Stomach (tissue), 9 donors: Measurements from ENCODE around the gene PPP1R10. TPM values are rescaled to one million over a fixed set of nuclear protein-coding genes. Genes with fewer than 3 reads are reported as not detected.

Source experiments
- DNase-seq, 2 donors: peaks; one replicate each; pipeline versions ENCODE4 v3.0.0 to v3.0.0-alpha.2; 2013 to 2019
- H3K27ac ChIP-seq, 5 donors: fragments of 200-600 bp in 4 of 5; sonication (generic) in 4 of 5; one replicate each; pipeline ENCODE4 v1.5.1; 2013 to 2019; ENCODE audit warnings: mild to moderate bottlenecking in 1 of 5, moderate library complexity in 1 of 5
- H3K27me3 ChIP-seq, 3 donors: fragments of 200-600 bp; sonication (generic); one replicate each; pipeline ENCODE4 v1.5.1; 2017 to 2019; ENCODE audit warnings: mixed run types in 1 of 3
- H3K36me3 ChIP-seq, 4 donors: fragments of 200-600 bp; sonication (generic); 1 replicate in 3 of 4; 2 replicates in 1 of 4; pipeline ENCODE4 v1.5.1; 2016 to 2019
- H3K4me1 ChIP-seq, 4 donors: fragments of 200-600 bp; sonication (generic); one replicate each; pipeline ENCODE4 v1.5.1; 2016 to 2019
- H3K4me3 ChIP-seq, 4 donors: fragments of 200-600 bp; sonication (generic) in 3 of 4; one replicate each; pipeline ENCODE4 v1.5.1; 2016 to 2019; ENCODE audit warnings: mild to moderate bottlenecking in 1 of 4
- H3K9me3 ChIP-seq, 4 donors: fragments of 200-600 bp; sonication (generic); one replicate each; pipeline ENCODE4 v1.5.1; 2016 to 2019
- EP300 ChIP-seq: sonication (generic); formaldehyde crosslinking; IDR thresholded peaks from one replicate; pipeline ENCODE4 v1.6.1; 2017; ENCODE audit warnings: antibody characterized with exemption
- POLR2A ChIP-seq, 4 donors: fragments of 450-650 bp; IDR thresholded peaks; one replicate each; pipeline ENCODE4 v1.6.1; 2016; ENCODE audit warnings: antibody characterized with exemption in 4 of 4, control low read depth in 2 of 4, mild to moderate bottlenecking in 1 of 4, moderate library complexity in 1 of 4
- POLR2AphosphoS5 ChIP-seq, 3 donors: sonication (generic); formaldehyde crosslinking; IDR thresholded peaks; one replicate each; pipeline ENCODE4 v1.6.1; 2016; ENCODE audit warnings: antibody characterized with exemption in 3 of 3
- WGBS, 5 donors: extraction: QIAGEN DNeasy Blood & Tissue Kit in 3 of 5; methylation state at CpG; one replicate each; pipeline versions ENCODE4 v1.1.5 to v1.1.7; 2013 to 2018; 5-methylcytosine and 5-hydroxymethylcytosine counted together
- intact Hi-C: fragments of 100-400 bp; cut with DNase I; formaldehyde crosslinking; loops from one replicate; pipeline ENCODE4 v1.15.1; 2023; ENCODE audit warnings: low total_unique reads
- polyA plus RNA-seq, 3 donors: library from polyadenylated mRNA; stranded (reverse); fragments of 200-250 nt; gene quantifications; one replicate each; pipeline ENCODE4 v1.2.3, GENCODE V29; 2013
- total RNA-seq, 5 donors: library from RNA; depleted of rRNA; stranded (reverse); fragments of >200 nt; gene quantifications; one replicate each; pipeline versions ENCODE4 v1.1.0 to v1.2.3, GENCODE V29; 2014 to 2016
- TF ChIP-seq, protein P1 (sequence below), 7 experiments: fragments of 450-650 bp in 4 of 7; fragments of 200-600 bp in 3 of 7; sonication (generic) in 3 of 7; IDR thresholded peaks; one replicate each; pipeline ENCODE4 v1.5.1; 2016 to 2019; ENCODE audit warnings: antibody characterized with exemption in 7 of 7, control low read depth in 2 of 7, mild to moderate bottlenecking in 1 of 7
- donor health status: healthy with polysubstance abuse.
- donor health status: Bipolar disorder and iron deficiency.
- donor health status: healthy.

Gene PPP1R10
- total and polyA plus RNA-seq, 8 donors: 9.9 to 164 (median 34.1) TPM

DNA sequence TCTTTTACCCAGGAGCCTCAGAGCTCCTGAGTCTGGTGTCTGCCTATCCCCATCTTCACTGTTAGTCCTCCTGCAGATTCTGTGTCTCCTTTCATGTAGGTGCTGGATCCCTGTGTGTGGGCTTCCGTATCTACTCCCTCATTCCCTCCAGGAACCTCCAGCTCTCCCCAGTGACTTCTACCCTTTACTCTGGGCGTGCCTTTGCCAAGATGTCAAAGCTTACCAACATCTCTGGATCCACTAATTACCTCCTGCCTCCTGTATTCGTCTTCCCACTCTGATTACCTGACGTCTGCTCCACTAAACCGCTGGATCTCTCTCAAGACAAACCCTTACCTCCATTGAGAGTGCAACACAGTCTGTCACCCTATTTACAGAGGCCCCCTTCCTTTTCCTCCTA is 27.7 kb upstream of the PPP1R10 start:
- Histone ChIP-seq H3K27ac (no peak overlapping the region), H3K27me3 (no peaks in the 10 kb centered on the region)
- 69 to 75% (median 70%) methylated on average over 5 of the region's 5 CpGs for WGBS, 5 donors

GRCh38 chr6:30643656-30644055 is 26.6 kb upstream of the PPP1R10 start:
- H3K4me1 ChIP-seq: peaks cover 8 to 23% (median 22%) of the 10 kb centered on the region in 4 donors
- no peaks in the 10 kb centered on the region for H3K9me3 ChIP-seq
- intact Hi-C loops: no loop called here
- 86 to 98% (median 97%) methylated on average over 2 of the region's 2 CpGs for WGBS, 5 donors
- H3K36me3 ChIP-seq: peaks cover 0 to 68% (median 62%) of the 10 kb centered on the region in 4 donors
- TF ChIP-seq POLR2A (IDR thresholded peaks at IDR 0.05) (no peak), EP300 (no peak), POLR2AphosphoS5 (IDR thresholded peaks at IDR 0.05) (no peak)
- TF ChIP-seq, protein P1, sequence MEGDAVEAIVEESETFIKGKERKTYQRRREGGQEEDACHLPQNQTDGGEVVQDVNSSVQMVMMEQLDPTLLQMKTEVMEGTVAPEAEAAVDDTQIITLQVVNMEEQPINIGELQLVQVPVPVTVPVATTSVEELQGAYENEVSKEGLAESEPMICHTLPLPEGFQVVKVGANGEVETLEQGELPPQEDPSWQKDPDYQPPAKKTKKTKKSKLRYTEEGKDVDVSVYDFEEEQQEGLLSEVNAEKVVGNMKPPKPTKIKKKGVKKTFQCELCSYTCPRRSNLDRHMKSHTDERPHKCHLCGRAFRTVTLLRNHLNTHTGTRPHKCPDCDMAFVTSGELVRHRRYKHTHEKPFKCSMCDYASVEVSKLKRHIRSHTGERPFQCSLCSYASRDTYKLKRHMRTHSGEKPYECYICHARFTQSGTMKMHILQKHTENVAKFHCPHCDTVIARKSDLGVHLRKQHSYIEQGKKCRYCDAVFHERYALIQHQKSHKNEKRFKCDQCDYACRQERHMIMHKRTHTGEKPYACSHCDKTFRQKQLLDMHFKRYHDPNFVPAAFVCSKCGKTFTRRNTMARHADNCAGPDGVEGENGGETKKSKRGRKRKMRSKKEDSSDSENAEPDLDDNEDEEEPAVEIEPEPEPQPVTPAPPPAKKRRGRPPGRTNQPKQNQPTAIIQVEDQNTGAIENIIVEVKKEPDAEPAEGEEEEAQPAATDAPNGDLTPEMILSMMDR (IDR thresholded peaks at IDR 0.05): no peak
- DNase-seq: no peak
- no peaks in the 10 kb centered on the region for H3K27me3 ChIP-seq
- H3K27ac ChIP-seq: no peak overlapping the region
- H3K4me3 ChIP-seq: no peak overlapping the region

More for the DNA sequence above, 27.7 kb upstream of the PPP1R10 start:
- TF ChIP-seq POLR2AphosphoS5 (IDR thresholded peaks at IDR 0.05): no peak
- TF ChIP-seq, protein P1 (IDR thresholded peaks at IDR 0.05): no peak
- TF ChIP-seq EP300: no peak
- TF ChIP-seq POLR2A (IDR thresholded peaks at IDR 0.05): no peak
- intact Hi-C loops: no loop called here
- H3K9me3 ChIP-seq: no peaks in the 10 kb centered on the region
- peaks cover 11 to 30% (median 26%) of the 10 kb centered on the region in 4 donors for H3K4me1 ChIP-seq
- H3K4me3 ChIP-seq: no peak overlapping the region
- no peak for DNase-seq
- peaks cover 0 to 68% (median 60%) of the 10 kb centered on the region in 4 donors for H3K36me3 ChIP-seq

DNA sequence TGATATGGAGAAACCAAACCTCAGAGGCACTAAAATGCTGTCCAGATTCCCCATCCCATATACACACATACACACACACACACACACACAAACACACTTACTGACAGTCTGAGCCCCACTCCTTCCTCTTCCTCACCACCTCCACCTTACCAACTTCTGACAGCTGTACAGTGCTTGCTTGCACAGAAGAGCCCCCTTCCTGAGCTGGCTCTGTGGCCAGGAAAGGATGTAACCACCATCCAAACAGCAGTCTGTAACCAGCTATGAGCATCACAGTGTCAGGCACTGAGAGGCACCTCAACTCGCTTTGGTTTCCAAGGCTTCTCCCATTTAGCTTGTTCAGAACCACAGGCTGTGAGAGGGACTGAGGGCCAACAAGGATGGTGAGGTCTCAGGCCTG is 24.0 kb upstream of the PPP1R10 start:
- H3K4me3 ChIP-seq: no peak overlapping the region
- H3K27ac ChIP-seq: no peak overlapping the region
- H3K36me3 ChIP-seq: peaks cover 0 to 83% (median 72%) of the 10 kb centered on the region in 4 donors
- intact Hi-C loops: no loop called here
- 71 to 88% (median 83%) methylated on average over 1 of the region's 1 CpG for WGBS, 5 donors
- no peaks in the 10 kb centered on the region for H3K27me3 ChIP-seq
- peaks cover under 1 to 6% (median 4%) of the 10 kb centered on the region in 4 donors for H3K4me1 ChIP-seq
- H3K9me3 ChIP-seq: no peaks in the 10 kb centered on the region
- DNase-seq: no peak
- TF ChIP-seq POLR2A (IDR thresholded peaks at IDR 0.05): no peak
- no peak for TF ChIP-seq EP300
- no peak for TF ChIP-seq POLR2AphosphoS5 (IDR thresholded peaks at IDR 0.05)
- TF ChIP-seq, protein P1 (IDR thresholded peaks at IDR 0.05): no peak

- Histone ChIP-seq H3K4me1 (no peaks in the 10 kb centered on the region), H3K27me3 (no peaks in the 10 kb centered on the region), H3K36me3 (peaks cover 0 to 81% (median 68%) of the 10 kb centered on the region in 4 donors), H3K27ac (no peak overlapping the region), H3K4me3 (no peak overlapping the region), H3K9me3 (no peaks in the 10 kb centered on the region)
- 58 to 74% (median 71%) methylated on average over 10 of the region's 10 CpGs for WGBS, 5 donors
- intact Hi-C loops: no loop called here
- TF ChIP-seq POLR2A (IDR thresholded peaks at IDR 0.05) (no peak), EP300 (no peak), POLR2AphosphoS5 (IDR thresholded peaks at IDR 0.05) (no peak)
- TF ChIP-seq, protein P1 (IDR thresholded peaks at IDR 0.05): no peak
- no peak for DNase-seq
Observed at GRCh38 chr6:30640481-30640880, 23.4 kb upstream of the PPP1R10 start.
